ENCODE results near the gene EFCAB5. TPM values are rescaled to one million over a fixed set of nuclear protein-coding genes. Genes with fewer than 3 reads are reported as not detected.
"Not testable (repeated sequence)": the region's sequence is repeated elsewhere in the genome, so short reads cannot be mapped to it uniquely, and the experiment has no call there.

EFCAB5 gene
- not detected in 2 replicates for total RNA-seq (2012; rRNA removed)

DNA sequence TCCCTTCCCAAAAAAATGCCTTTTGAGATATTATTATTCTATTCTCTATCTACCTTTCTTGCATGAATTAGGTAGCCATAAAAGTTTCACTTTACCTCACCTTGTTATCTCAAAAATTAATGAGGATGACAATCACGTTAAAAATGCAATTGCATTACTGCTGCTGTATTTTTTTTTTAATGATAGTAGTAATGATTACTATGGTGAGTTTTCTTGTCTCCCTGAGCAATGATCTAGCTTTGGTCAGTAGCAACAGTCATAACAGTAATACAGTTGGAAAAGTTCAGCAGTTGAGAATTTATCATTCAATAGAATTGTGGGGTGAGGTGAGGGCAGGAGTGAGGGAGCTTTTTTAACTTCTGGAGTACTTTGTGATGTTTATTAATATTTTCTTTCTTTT is at the start of gene EFCAB5:
EFCAB5 (plus strand) TSS at position 301 of the 400 bp plus-strand sequence. CDS start 163 bp downstream, outside the sequence.
- no peak within 1 kb of the TSS for H3K9ac ChIP-seq (ENCODE audit: low read depth, low read length)
- no peaks in the 10 kb centered on the region for H3K36me3 ChIP-seq (ENCODE audit: insufficient read depth, low read length)
- H3K27me3 ChIP-seq (ENCODE audit: control insufficient read depth, insufficient read depth, low read length) = no peaks in the 10 kb centered on the region
- no peak within 1 kb of the TSS for H3K4me2 ChIP-seq (ENCODE audit: low read length)
- no peaks in the 10 kb centered on the region for H3K9me3 ChIP-seq (replicated peaks; ENCODE audit: low read length)
- no peak within 1 kb of the TSS for H3K4me3 ChIP-seq (ENCODE audit: low read length)
- H3K4me1 ChIP-seq (ENCODE audit: control insufficient read depth, insufficient read depth, low read length) = no peaks in the 10 kb centered on the region

DNA sequence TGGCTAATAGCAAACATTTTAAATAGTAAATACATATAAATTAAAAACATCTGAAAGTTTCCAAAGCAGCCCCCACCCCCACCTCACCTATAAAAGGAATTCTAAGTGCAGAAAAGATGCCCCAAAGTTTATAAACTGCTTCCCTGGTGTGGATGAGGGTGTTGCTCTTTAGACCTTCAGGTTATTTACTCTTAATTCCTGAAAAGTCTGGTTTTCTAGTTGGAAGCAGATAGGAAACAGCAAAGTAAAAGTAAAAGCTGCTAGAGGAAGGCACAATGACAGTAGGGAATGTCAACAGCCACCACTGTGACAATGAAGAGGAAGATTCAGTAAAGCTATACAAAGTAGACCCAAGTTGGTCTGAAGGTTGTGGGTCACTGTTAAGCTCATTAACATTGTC is 49.2 kb upstream of the EFCAB5 start:
- Histone ChIP-seq H3K4me2 (ENCODE audit: low read length) (no peak overlapping the region), H3K9me3 (replicated peaks; ENCODE audit: low read length) (no peaks in the 10 kb centered on the region), H3K9ac (ENCODE audit: low read depth, low read length) (no peak overlapping the region), H3K27me3 (ENCODE audit: control insufficient read depth, insufficient read depth, low read length) (no peaks in the 10 kb centered on the region), H3K4me3 (ENCODE audit: low read length) (no peak overlapping the region), H3K36me3 (ENCODE audit: insufficient read depth, low read length) (no peaks in the 10 kb centered on the region), H3K4me1 (ENCODE audit: control insufficient read depth, insufficient read depth, low read length) (peaks cover 4% of the 10 kb centered on the region)

DNA sequence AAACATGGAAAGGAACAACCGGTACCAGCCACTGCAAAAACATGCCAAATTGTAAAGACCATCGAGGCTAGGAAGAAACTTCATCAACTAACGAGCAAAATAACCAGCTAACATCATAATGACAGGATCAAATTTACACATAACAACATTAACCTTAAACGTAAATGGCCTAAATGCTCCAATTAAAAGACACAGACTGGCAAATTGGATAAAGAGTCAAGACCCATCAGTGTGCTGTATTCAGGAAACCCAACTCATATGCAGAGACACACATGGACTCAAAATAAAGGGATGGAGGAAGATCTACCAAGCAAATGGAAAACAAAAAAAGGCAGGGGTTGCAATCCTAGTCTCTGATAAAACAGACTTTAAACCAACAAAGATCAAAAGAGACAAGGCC is 44.3 kb upstream of the EFCAB5 start:
- not testable (repeated sequence) for H3K27me3 ChIP-seq (ENCODE audit: control insufficient read depth, insufficient read depth, low read length); H3K9ac ChIP-seq (ENCODE audit: low read depth, low read length); H3K36me3 ChIP-seq (ENCODE audit: insufficient read depth, low read length); H3K4me1 ChIP-seq (ENCODE audit: control insufficient read depth, insufficient read depth, low read length); H3K4me3 ChIP-seq (ENCODE audit: low read length); H3K4me2 ChIP-seq (ENCODE audit: low read length); H3K9me3 ChIP-seq (replicated peaks; ENCODE audit: low read length)

DNA sequence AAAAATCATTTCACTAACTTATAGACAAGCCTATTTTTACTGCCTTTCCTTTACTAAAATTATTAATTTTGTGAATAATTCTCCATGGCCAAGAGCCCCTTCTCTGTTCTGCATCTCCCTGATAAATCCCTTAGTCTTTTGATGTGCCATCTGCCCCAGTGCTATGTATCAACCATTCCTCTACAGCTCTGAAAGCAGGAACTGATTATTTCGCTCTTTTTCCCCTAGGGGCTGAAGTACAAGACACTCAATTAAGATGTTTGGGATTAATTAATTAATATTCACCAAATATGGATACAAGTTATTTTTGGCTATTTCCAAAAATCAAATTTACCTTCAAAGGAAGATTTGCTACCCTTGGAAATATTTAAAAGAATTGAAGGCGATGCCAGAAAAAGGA is 38.0 kb upstream of the EFCAB5 start:
- Histone ChIP-seq H3K4me3 (ENCODE audit: low read length) (no peak overlapping the region), H3K36me3 (ENCODE audit: insufficient read depth, low read length) (no peaks in the 10 kb centered on the region), H3K4me1 (ENCODE audit: control insufficient read depth, insufficient read depth, low read length) (no peaks in the 10 kb centered on the region), H3K4me2 (ENCODE audit: low read length) (no peak overlapping the region), H3K9ac (ENCODE audit: low read depth, low read length) (no peak overlapping the region), H3K27me3 (ENCODE audit: control insufficient read depth, insufficient read depth, low read length) (no peaks in the 10 kb centered on the region), H3K9me3 (replicated peaks; ENCODE audit: low read length) (no peaks in the 10 kb centered on the region)

DNA sequence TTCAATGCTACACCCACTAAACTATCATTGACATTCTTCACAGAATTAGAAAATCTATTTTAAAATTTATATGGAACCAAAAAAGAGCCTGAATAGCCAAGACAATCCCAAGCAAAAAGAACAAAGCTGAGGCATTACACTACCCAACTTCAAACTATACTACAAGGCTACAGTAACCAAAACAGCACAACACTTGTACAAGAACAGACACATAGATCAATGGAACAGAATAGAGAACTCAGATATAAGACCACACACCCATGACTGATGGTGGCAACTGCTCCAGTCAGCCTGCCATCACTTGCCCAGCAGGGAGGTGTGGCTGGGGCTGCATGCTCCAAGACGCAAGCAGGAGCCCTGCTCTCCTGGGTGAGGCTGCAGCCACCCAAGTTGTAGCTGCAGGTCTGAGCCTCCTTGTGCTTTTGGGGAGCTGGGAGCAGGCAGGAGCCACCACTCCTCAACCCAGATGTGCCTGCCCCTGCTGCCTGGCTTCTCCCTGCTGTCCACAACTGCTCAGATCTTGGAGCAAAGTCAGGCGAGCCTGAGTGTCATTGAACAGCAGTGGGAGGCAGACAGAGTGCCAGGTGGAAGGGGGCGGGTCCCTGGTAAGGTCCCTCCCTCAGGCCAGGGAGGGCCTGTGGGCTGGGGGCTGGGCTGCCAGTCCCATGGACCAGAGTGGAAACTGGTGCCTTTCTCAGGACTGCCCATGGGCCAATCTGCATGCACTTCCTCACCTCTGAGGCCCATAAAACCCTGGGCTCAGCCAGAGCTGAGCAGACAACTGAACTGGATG is 36.2 kb upstream of the EFCAB5 start:
- H3K4me1 ChIP-seq (ENCODE audit: control insufficient read depth, insufficient read depth, low read length) = no peaks in the 10 kb centered on the region
- H3K9ac ChIP-seq (ENCODE audit: low read depth, low read length) = no peak overlapping the region
- no peak overlapping the region for H3K4me3 ChIP-seq (ENCODE audit: low read length)
- no peaks in the 10 kb centered on the region for H3K9me3 ChIP-seq (replicated peaks; ENCODE audit: low read length)
- H3K27me3 ChIP-seq (ENCODE audit: control insufficient read depth, insufficient read depth, low read length) = no peaks in the 10 kb centered on the region
- H3K4me2 ChIP-seq (ENCODE audit: low read length) = no peak overlapping the region
- no peaks in the 10 kb centered on the region for H3K36me3 ChIP-seq (ENCODE audit: insufficient read depth, low read length)

DNA sequence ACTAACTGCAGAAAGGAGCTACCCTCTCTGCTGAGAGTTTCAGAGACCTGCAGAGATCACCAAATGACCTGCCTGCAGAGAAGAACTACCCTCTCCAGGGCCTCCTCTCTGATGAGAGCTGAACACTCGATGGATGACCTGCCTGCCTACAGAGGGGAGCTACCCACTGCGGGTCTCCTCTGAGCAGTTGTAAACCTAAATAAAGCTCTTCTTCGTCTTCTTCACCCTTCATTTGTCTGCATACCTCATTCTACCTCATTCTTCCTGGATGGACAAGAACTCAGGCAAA is 35.6 kb upstream of the EFCAB5 start:
- Histone ChIP-seq H3K27me3 (ENCODE audit: control insufficient read depth, insufficient read depth, low read length) (no peaks in the 10 kb centered on the region), H3K4me1 (ENCODE audit: control insufficient read depth, insufficient read depth, low read length) (no peaks in the 10 kb centered on the region), H3K9me3 (replicated peaks; ENCODE audit: low read length) (no peaks in the 10 kb centered on the region), H3K4me3 (ENCODE audit: low read length) (no peak overlapping the region), H3K4me2 (ENCODE audit: low read length) (no peak overlapping the region), H3K36me3 (ENCODE audit: insufficient read depth, low read length) (no peaks in the 10 kb centered on the region), H3K9ac (ENCODE audit: low read depth, low read length) (no peak overlapping the region)

DNA sequence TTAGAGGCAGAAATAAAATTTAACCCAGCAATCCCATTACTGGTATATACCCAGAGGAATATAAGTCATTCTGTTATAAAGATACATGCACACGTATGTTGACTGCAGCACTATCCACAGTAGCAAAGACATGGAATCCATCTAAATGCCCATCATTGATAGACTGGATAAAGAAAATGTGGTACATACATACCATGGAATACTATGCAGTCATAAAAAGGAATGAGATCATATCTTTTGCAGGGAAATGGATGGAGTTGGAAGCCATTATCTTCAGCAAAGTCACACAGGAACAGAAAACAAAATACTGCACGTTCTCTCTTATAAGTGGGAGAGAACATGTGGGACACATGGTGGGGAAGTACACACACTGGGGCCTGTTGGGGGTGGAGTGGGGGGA is 34.5 kb upstream of the EFCAB5 start:
- H3K9ac ChIP-seq (ENCODE audit: low read depth, low read length) = no peak overlapping the region
- no peak overlapping the region for H3K4me3 ChIP-seq (ENCODE audit: low read length)

DNA sequence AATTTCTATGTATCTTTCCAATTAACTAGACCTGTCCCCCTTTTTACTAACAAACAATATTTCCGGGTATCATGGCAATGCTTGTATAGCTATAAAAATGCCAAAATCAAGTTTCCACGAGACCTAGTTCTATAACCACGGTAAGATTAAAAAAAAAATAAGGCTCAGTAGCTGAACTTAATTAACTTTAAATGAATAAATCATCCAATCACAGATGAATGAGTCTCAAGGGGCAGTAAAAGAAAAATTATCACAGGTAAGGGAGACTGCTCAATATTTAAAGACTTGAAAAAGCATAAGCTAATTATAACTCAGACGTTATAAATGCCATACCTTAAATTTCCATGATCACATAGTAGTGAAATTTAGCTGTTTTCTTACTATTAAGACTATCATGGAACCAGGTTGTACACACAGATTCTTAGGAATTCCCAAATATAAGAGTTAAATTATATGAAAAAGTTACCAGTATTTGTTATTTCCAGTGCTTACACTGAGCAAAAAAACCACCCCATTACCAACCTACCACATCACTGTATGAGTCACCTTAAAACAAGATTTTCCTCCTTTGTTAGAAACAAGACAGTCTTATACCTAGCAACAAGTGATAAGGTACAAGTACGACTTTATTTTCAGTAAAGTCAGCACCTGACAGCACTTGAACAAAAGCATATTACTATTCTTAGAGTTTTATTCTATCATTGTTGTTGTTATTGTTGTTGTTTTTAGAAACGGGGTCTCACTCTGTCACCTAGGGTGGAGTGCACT is 32.0 kb upstream of the EFCAB5 start:
- no peaks in the 10 kb centered on the region for H3K27me3 ChIP-seq (ENCODE audit: control insufficient read depth, insufficient read depth, low read length)
- H3K36me3 ChIP-seq (ENCODE audit: insufficient read depth, low read length) = no peaks in the 10 kb centered on the region
- no peak overlapping the region for H3K4me2 ChIP-seq (ENCODE audit: low read length)
- no peak overlapping the region for H3K4me3 ChIP-seq (ENCODE audit: low read length)
- H3K9ac ChIP-seq (ENCODE audit: low read depth, low read length) = no peak overlapping the region
- H3K4me1 ChIP-seq (ENCODE audit: control insufficient read depth, insufficient read depth, low read length) = no peaks in the 10 kb centered on the region
- H3K9me3 ChIP-seq (replicated peaks; ENCODE audit: low read length) = no peaks in the 10 kb centered on the region

More for the DNA sequence above, 34.5 kb upstream of the EFCAB5 start:
- Histone ChIP-seq H3K27me3 (ENCODE audit: control insufficient read depth, insufficient read depth, low read length) (no peaks in the 10 kb centered on the region), H3K4me1 (ENCODE audit: control insufficient read depth, insufficient read depth, low read length) (no peaks in the 10 kb centered on the region), H3K36me3 (ENCODE audit: insufficient read depth, low read length) (no peaks in the 10 kb centered on the region), H3K9me3 (replicated peaks; ENCODE audit: low read length) (no peaks in the 10 kb centered on the region), H3K4me2 (ENCODE audit: low read length) (no peak overlapping the region)

DNA sequence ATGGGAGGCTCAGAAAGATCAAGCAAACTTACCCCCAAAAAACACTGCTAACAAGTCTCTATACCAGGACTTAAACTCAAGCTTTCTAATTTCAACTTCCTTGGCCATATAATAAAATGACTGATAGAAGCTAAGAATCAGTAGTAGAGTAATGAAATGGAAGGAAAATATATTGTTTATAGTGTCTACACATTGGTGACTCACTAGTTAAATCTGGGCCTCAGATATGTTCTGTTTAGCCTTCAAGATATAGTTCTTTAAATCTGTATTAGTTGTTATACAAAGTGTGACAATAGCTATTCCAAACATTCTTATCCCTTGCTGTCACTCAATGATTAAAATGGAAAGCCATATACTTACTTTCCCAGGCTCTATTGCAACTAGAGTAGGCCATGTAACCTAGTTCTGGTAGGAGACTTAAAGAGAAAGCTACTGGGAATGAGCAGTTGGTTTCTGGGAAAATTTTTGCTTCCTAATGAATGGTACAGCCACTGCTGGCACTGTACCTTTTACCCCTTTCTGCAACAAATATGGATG is 29.7 kb upstream of the EFCAB5 start:
- Histone ChIP-seq H3K9me3 (replicated peaks; ENCODE audit: low read length) (no peaks in the 10 kb centered on the region), H3K27me3 (ENCODE audit: control insufficient read depth, insufficient read depth, low read length) (no peaks in the 10 kb centered on the region), H3K4me3 (ENCODE audit: low read length) (no peak overlapping the region), H3K36me3 (ENCODE audit: insufficient read depth, low read length) (no peaks in the 10 kb centered on the region), H3K4me1 (ENCODE audit: control insufficient read depth, insufficient read depth, low read length) (no peaks in the 10 kb centered on the region), H3K9ac (ENCODE audit: low read depth, low read length) (no peak overlapping the region), H3K4me2 (ENCODE audit: low read length) (no peak overlapping the region)

DNA sequence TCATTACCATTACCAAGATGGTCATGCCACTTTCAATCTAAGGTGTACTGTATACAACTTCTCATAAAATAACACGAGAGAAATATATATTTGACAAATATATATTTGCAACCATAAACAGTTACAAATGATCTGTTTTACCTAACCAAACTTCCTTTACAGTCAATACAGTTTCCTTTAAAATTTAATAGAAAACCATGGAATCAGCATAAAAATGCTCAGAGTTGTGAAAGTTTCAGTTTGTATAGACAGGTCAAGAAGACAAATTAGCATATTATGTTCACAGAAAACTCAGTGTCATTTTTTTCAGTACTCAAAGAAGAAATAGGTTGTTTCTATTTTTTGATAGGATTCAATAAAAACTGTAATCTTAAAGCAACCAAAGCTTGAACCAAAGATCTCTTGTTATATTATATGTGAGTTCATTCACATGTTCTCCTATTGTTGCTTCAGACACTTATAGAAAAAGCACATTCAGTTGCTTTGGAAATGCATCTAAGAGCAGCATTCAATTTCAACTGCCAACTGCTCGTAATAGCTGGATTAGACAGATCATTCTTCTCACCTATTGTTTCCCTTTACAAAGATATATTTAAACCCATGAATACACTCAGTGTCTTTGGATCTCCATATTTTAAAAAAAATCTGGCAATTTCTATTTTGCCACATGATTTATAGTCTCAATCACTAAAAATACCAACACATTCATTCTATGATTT is 26.5 kb upstream of the EFCAB5 start:
- H3K36me3 ChIP-seq (ENCODE audit: insufficient read depth, low read length) = no peaks in the 10 kb centered on the region
- peaks cover 8% of the 10 kb centered on the region for H3K4me1 ChIP-seq (ENCODE audit: control insufficient read depth, insufficient read depth, low read length)
- no peak overlapping the region for H3K9ac ChIP-seq (ENCODE audit: low read depth, low read length)
- no peaks in the 10 kb centered on the region for H3K9me3 ChIP-seq (replicated peaks; ENCODE audit: low read length)
- H3K27me3 ChIP-seq (ENCODE audit: control insufficient read depth, insufficient read depth, low read length) = no peaks in the 10 kb centered on the region
- H3K4me3 ChIP-seq (ENCODE audit: low read length) = no peak overlapping the region
- H3K4me2 ChIP-seq (ENCODE audit: low read length) = no peak overlapping the region

DNA sequence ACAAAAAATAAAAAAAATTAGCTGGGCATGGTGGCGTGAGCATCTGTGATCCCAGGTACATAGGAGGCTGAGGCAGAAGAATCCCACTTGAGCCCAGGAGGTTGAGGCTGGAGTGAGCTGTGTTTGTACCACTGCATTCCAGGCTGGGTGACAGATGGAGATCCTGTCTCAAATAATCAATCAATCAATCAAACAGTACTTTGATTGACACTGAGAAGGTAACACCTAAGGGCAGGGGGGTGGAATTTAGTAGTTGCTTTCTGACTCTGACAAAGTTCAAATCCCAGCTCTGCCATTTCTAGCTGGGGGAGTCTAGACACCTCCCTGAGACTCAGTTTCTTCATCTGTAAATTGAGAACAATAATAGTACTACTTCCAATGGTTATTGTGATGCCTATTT is 23.4 kb upstream of the EFCAB5 start:
- Histone ChIP-seq H3K9ac (ENCODE audit: low read depth, low read length) (no peak overlapping the region), H3K36me3 (ENCODE audit: insufficient read depth, low read length) (peaks cover 2% of the 10 kb centered on the region), H3K4me3 (ENCODE audit: low read length) (no peak overlapping the region), H3K27me3 (ENCODE audit: control insufficient read depth, insufficient read depth, low read length) (no peaks in the 10 kb centered on the region), H3K4me1 (ENCODE audit: control insufficient read depth, insufficient read depth, low read length) (peaks cover 8% of the 10 kb centered on the region), H3K4me2 (ENCODE audit: low read length) (no peak overlapping the region), H3K9me3 (replicated peaks; ENCODE audit: low read length) (no peaks in the 10 kb centered on the region)
